ENCODE results near the gene NPL. TPM values are rescaled to one million over a fixed set of nuclear protein-coding genes. Genes with fewer than 3 reads are reported as not detected.

The NPL gene
- polyA plus RNA-seq, 1 experiment = 1.2 TPM

DNA sequence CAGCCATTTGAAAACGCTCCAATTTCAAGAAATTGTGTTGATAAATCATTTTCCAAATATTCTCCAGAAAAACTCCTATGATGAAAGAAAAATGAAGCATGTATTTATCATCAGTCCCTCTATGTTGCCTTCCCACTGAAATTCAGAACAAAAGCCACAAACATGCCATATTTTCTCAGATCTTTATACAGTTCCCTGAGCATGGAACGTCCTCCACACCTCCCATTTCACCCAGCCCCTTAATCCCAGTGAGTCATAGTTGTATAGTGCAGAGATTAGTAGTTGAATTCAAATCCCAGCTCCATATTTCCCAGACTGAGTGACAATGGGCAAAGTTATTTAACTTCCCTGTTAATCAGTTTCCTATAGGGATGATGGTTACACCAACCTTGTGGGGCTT is 20.6 kb upstream of the NPL start:
- no peaks in the 10 kb centered on the region for H3K36me3 ChIP-seq (ENCODE audit: control insufficient read depth, insufficient read depth, low read length)
- CTCF ChIA-PET = interaction anchor here (0.6 to 2.4 kb wide), 2 partner anchors 17 to 168 kb away, joined by 3 to 6 read pairs; no protein-coding TSS in a partner anchor
- peaks cover 2% of the 10 kb centered on the region; the same call in 1 of the 2 replicates for H3K27me3 ChIP-seq (ENCODE audit: control insufficient read depth, insufficient read depth, low read length)
- POLR2A ChIA-PET = interaction anchor here (0.7 kb wide), 1 partner anchor 169 kb away, joined by 3 read pairs; no protein-coding TSS in a partner anchor
- no peak overlapping the region for H3K4me3 ChIP-seq (ENCODE audit: low read depth, low read length)
- TF ChIP-seq CTCF (IDR thresholded peaks at IDR 0.05; ENCODE audit: insufficient read depth, low read depth, low read length) = no peak
- DNase-seq (ENCODE audit: low read depth) = no peak

DNA sequence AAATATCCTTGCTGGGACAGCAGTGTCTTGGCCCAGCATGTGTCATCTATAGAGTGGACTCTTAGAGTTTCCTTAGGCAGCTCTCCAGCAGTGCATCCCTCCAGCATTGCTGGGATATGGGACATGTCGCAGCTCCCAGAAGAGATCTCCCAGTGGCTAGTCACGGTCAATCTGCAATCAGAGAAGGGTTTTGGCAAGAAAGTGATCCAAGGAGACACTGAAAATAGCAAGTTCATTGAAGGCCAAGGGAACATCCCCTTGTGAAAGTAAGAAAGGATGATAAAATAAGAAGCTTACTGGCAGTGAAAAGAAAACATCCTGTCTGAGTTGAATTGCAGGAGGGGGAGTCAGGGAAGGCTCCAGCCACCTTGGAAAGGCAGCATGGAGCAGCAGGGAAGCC is 19.3 kb upstream of the NPL start:
- Histone ChIP-seq H3K27me3 (ENCODE audit: control insufficient read depth, insufficient read depth, low read length) (peaks cover 4% of the 10 kb centered on the region), H3K4me3 (ENCODE audit: low read depth, low read length) (no peak overlapping the region), H3K36me3 (ENCODE audit: control insufficient read depth, insufficient read depth, low read length) (no peaks in the 10 kb centered on the region)
- TF ChIP-seq CTCF (IDR thresholded peaks at IDR 0.05; ENCODE audit: insufficient read depth, low read depth, low read length) = no peak
- ChIA-PET CTCF (interaction anchor here (0.5 to 2.4 kb wide), 5 partner anchors 10 to 565 kb away, joined by 3 to 9 read pairs (median 6); no protein-coding TSS in a partner anchor), POLR2A (no interaction called here)
- no peak for DNase-seq (ENCODE audit: low read depth)

DNA sequence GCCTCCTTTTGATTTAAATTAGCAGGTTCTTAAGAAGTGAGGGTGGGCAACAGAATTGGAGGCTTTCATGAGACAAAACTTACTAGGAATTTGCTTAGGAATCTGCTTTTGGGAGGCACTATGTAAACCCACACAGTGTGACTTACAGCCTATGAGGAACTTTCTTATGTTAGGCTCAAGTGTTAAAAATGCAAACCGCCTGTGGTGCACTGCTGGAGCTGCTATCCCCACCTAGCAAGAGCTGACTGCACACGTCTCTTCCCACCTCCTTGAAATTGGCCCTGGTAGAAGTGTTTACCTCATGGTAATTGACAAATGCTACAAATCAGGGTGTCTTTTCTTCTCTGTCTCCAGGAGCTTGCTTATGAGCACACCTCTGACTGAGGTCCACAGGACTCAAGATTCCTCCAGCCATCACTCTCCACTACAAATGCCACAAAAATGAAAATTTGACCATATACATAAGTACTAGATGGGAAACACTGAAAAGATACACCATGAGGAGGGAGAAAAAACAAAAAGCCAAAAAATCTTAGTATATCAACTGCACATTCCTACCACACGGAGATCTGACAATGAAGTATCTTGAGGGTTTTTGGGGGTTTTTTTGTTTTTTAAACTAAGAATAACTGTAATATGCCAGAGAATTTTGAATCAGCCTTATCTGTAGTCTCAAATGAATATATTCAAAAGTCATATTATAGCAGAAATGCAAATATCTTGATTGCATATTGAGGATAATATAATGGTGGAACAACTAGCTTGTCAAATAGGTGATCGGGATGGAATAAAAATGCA is 18.2 kb upstream of the NPL start:
- ChIA-PET POLR2A (no interaction called here), CTCF (interaction anchor here (0.9 to 2.2 kb wide), 3 partner anchors 11 to 170 kb away, joined by 3 to 11 read pairs (median 6); no protein-coding TSS in a partner anchor)
- H3K4me3 ChIP-seq (ENCODE audit: low read depth, low read length) = no peak overlapping the region
- TF ChIP-seq CTCF (IDR thresholded peaks at IDR 0.05; ENCODE audit: insufficient read depth, low read depth, low read length) = peak; percentile 30
- DNase-seq (ENCODE audit: low read depth) = no peak
- peaks cover 3% of the 10 kb centered on the region for H3K27me3 ChIP-seq (ENCODE audit: control insufficient read depth, insufficient read depth, low read length)
- no peaks in the 10 kb centered on the region for H3K36me3 ChIP-seq (ENCODE audit: control insufficient read depth, insufficient read depth, low read length)

GRCh38 chr1:182777386-182777785 is 12.2 kb upstream of the NPL start:
- Histone ChIP-seq H3K4me3 (ENCODE audit: low read depth, low read length) (no peak overlapping the region), H3K36me3 (ENCODE audit: control insufficient read depth, insufficient read depth, low read length) (no peaks in the 10 kb centered on the region), H3K27me3 (ENCODE audit: control insufficient read depth, insufficient read depth, low read length) (peaks cover 3% of the 10 kb centered on the region)
- POLR2A ChIA-PET = no interaction called here
- CTCF ChIA-PET = interaction anchor here (1.0 kb wide), 1 partner anchor 182 kb away, joined by 3 read pairs; no protein-coding TSS in a partner anchor
- no peak for DNase-seq (ENCODE audit: low read depth)
- TF ChIP-seq CTCF (IDR thresholded peaks at IDR 0.05; ENCODE audit: insufficient read depth, low read depth, low read length) = no peak

- CTCF ChIA-PET = no interaction called here
- no peak for TF ChIP-seq CTCF (IDR thresholded peaks at IDR 0.05; ENCODE audit: insufficient read depth, low read depth, low read length)
- H3K36me3 ChIP-seq (ENCODE audit: control insufficient read depth, insufficient read depth, low read length) = no peaks in the 10 kb centered on the region
- DNase-seq (ENCODE audit: low read depth) = no peak
- no peak overlapping the region for H3K4me3 ChIP-seq (ENCODE audit: low read depth, low read length)
- H3K27me3 ChIP-seq (ENCODE audit: control insufficient read depth, insufficient read depth, low read length) = peaks cover 3% of the 10 kb centered on the region
- POLR2A ChIA-PET = no interaction called here
Observed at GRCh38 chr1:182778862-182779261, 10.7 kb upstream of the NPL start.

Data from BJ (cell line).